Loucy (cell line): ENCODE measurements around the gene SLC35F6.

ENCODE experiments used
- H2AFZ ChIP-seq: fragments of 200-600 bp; sonication (generic); 2 replicates; pipeline ENCODE4 v1.6.0; 2016; ENCODE audit warnings: antibody characterized with exemption, mild to moderate bottlenecking, low read length, moderate library complexity
- H3F3A ChIP-seq: fragments of 200-600 bp; 2 replicates; pipeline ENCODE4 v1.6.0; 2016; ENCODE audit warnings: antibody characterized with exemption, low read depth, mild to moderate bottlenecking
- H3K27me3 ChIP-seq: fragments of 200-600 bp; sonication (generic); 2 replicates; pipeline ENCODE4 v1.6.1; 2014; ENCODE audit warnings: low read length, mild to moderate bottlenecking; ENCODE audit not compliant: insufficient read depth, poor library complexity, severe bottlenecking
- H3K36me3 ChIP-seq: fragments of 200-600 bp; sonication (generic); 2 replicates; pipeline ENCODE4 v1.6.1; 2016; ENCODE audit warnings: low read length; ENCODE audit not compliant: insufficient read depth
- H3K4me1 ChIP-seq: fragments of 200-600 bp; sonication (generic); 2 replicates; pipeline ENCODE4 v1.5.1; 2014; ENCODE audit warnings: low read length, mild to moderate bottlenecking; ENCODE audit not compliant: insufficient read depth, poor library complexity, severe bottlenecking
- H3K4me2 ChIP-seq: fragments of 200-600 bp; sonication (generic); 2 replicates; pipeline ENCODE4 v1.6.0; 2014; ENCODE audit warnings: antibody characterized with exemption, low read length, low read depth, mild to moderate bottlenecking; ENCODE audit not compliant: poor library complexity, severe bottlenecking
- H3K4me3 ChIP-seq: fragments of 200-600 bp; sonication (generic); 2 replicates; pipeline ENCODE4 v1.5.1; 2014; ENCODE audit warnings: low read length, mild to moderate bottlenecking, mixed read lengths; ENCODE audit not compliant: poor library complexity, severe bottlenecking
- H3K79me2 ChIP-seq: fragments of 200-600 bp; sonication (generic); 2 replicates; pipeline ENCODE4 v1.6.1; 2014; ENCODE audit warnings: low read length; ENCODE audit not compliant: insufficient read depth
- H3K9ac ChIP-seq: fragments of 200-600 bp; sonication (generic); 2 replicates; pipeline ENCODE4 v1.6.0; 2014; ENCODE audit warnings: mild to moderate bottlenecking, low read depth, low read length, moderate library complexity; ENCODE audit not compliant: poor library complexity, severe bottlenecking
- H3K9me2 ChIP-seq: fragments of 200-600 bp; sonication (generic); replicated peaks from 2 replicates; pipeline ENCODE4 v1.6.1; 2016; ENCODE audit warnings: low read depth, low read length, mixed read lengths
- H3K9me3 ChIP-seq: fragments of 200-600 bp; sonication (generic); 2 replicates; pipeline ENCODE4 v1.6.1; 2014; ENCODE audit warnings: mild to moderate bottlenecking, antibody characterized with exemption, low read length, low read depth; ENCODE audit not compliant: insufficient read depth
- H4K20me1 ChIP-seq: fragments of 200-600 bp; sonication (generic); 2 replicates; pipeline ENCODE4 v1.6.0; 2014; ENCODE audit warnings: antibody characterized with exemption, low read length, mild to moderate bottlenecking; ENCODE audit not compliant: insufficient read depth, poor library complexity, severe bottlenecking
- EZH2phosphoT487 ChIP-seq: fragments of 200-600 bp; IDR thresholded peaks from 2 replicates; pipeline ENCODE4 v1.6.1; 2018; ENCODE audit warnings: antibody characterized with exemption, mild to moderate bottlenecking, moderate library complexity, borderline replicate concordance
- TF ChIP-seq, protein P1 (sequence below): fragments of 200-600 bp; sonication (generic); conservative IDR thresholded peaks from 2 replicates; pipeline ENCODE4 v1.5.1; 2014; ENCODE audit warnings: mild to moderate bottlenecking, antibody characterized with exemption, low read length

The SLC35F6 gene

DNA sequence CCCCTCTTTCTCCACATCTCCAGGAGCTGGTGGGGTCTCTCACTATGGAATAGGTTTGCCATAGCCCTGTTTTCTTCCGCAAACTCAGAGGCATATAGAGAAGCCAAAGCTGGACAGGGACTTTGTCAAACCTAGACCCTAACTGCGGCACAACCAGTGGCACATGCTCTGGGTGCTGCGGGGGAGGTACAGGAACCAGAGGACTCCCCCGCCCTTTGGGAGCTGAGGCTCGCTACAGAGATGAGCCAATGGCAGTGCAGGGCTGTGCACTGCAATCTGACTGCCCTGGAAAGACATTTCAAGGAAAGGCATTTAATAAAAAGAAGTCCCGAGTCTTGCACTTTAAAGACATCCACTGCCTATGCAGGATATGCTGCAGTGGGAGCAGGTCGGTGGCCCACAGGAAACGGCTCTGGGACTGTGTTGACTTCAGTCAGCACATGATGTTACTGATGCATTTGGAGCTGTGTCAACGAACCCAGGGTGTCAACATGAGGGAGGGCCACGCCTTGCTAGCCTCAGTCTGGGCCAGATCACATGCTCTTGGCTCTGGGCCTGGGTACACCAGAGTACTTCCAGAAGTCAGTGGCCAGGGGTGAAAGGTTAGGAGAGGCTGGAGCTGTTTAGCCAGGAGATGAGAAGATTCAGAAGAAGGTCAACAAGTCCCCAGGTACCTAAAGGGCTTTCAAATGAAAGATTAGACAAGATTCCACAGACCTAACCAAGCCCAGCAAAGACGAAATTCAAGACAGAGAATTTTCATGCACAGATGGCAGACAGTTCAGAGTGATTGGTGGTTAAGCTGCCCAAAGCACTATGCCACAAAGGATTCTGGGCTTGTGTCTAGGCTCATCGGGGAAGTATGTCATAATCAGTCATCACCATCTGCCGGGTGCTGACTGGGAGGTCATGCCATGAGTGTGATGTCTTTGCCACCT lies 8.2 kb downstream of the SLC35F6 start:
- H3K9me2 ChIP-seq: no peaks in the 10 kb centered on the region
- H3K27me3 ChIP-seq: no peaks in the 10 kb centered on the region
- H3K9ac ChIP-seq: no peak overlapping the region
- H3F3A ChIP-seq: no peaks in the 10 kb centered on the region
- H4K20me1 ChIP-seq: peaks cover 8% of the 10 kb centered on the region
- H2AFZ ChIP-seq: no peak overlapping the region
- H3K4me3 ChIP-seq: no peak overlapping the region
- no peak overlapping the region for H3K4me2 ChIP-seq
- H3K4me1 ChIP-seq: peaks cover 32% of the 10 kb centered on the region
- H3K79me2 ChIP-seq: peaks cover 16% of the 10 kb centered on the region; the same call in 1 of the 2 replicates
- no peaks in the 10 kb centered on the region for H3K9me3 ChIP-seq
- peaks cover 17% of the 10 kb centered on the region; the same call in 1 of the 2 replicates for H3K36me3 ChIP-seq
- no peak for TF ChIP-seq EZH2phosphoT487
- TF ChIP-seq, protein P1, sequence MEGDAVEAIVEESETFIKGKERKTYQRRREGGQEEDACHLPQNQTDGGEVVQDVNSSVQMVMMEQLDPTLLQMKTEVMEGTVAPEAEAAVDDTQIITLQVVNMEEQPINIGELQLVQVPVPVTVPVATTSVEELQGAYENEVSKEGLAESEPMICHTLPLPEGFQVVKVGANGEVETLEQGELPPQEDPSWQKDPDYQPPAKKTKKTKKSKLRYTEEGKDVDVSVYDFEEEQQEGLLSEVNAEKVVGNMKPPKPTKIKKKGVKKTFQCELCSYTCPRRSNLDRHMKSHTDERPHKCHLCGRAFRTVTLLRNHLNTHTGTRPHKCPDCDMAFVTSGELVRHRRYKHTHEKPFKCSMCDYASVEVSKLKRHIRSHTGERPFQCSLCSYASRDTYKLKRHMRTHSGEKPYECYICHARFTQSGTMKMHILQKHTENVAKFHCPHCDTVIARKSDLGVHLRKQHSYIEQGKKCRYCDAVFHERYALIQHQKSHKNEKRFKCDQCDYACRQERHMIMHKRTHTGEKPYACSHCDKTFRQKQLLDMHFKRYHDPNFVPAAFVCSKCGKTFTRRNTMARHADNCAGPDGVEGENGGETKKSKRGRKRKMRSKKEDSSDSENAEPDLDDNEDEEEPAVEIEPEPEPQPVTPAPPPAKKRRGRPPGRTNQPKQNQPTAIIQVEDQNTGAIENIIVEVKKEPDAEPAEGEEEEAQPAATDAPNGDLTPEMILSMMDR: no peak

DNA sequence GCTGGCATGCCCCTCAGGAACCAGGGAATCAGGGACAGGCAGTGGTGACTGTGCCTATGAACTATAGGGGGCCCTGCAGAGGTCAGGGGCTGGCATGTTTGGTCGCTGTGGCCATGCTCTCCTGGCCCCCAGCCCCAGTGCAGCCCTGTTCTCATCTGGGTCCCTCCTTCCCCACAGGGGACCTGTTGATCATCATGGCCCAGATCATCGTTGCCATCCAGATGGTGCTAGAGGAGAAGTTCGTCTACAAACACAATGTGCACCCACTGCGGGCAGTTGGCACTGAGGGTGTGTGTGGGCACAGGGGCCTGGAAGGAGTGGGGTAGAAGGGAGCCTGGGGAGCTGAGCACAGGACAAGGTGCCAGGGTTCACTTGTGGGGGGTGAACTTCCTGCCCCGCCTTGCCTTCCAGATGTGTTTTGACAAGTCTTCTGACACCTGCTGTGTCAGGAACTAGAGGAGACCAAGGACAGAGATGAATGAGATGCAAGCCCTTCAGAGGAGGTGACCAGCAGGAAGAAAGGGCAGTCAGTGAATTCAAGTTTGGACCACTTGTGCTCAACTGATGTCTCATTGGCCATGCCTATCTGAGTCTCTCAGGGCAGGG lies 12.2 kb downstream of the SLC35F6 start:
- no peaks in the 10 kb centered on the region for H3F3A ChIP-seq
- H3K27me3 ChIP-seq: no peaks in the 10 kb centered on the region
- H3K36me3 ChIP-seq: peaks cover 32% of the 10 kb centered on the region; the same call in 1 of the 2 replicates
- no peak overlapping the region for H3K9ac ChIP-seq
- no peak overlapping the region for H3K4me2 ChIP-seq
- H3K4me1 ChIP-seq: peaks cover 14% of the 10 kb centered on the region
- H3K9me3 ChIP-seq: no peaks in the 10 kb centered on the region
- H3K9me2 ChIP-seq: no peaks in the 10 kb centered on the region
- no peak for TF ChIP-seq EZH2phosphoT487
- TF ChIP-seq, protein P1: no peak
- no peaks in the 10 kb centered on the region for H4K20me1 ChIP-seq
- no peaks in the 10 kb centered on the region for H3K79me2 ChIP-seq
- no peak overlapping the region for H3K4me3 ChIP-seq
- H2AFZ ChIP-seq: no peak overlapping the region

DNA sequence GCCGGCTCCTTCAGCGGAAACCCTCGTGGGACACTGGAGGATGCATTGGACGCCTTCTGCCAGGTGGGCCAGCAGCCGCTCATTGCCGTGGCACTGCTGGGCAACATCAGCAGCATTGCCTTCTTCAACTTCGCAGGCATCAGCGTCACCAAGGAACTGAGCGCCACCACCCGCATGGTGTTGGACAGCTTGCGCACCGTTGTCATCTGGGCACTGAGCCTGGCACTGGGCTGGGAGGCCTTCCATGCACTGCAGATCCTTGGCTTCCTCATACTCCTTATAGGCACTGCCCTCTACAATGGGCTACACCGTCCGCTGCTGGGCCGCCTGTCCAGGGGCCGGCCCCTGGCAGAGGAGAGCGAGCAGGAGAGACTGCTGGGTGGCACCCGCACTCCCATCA lies 14.0 kb downstream of the SLC35F6 start:
- Histone ChIP-seq H3K9me2 (no peaks in the 10 kb centered on the region), H3K9me3 (no peaks in the 10 kb centered on the region), H3F3A (no peaks in the 10 kb centered on the region), H3K79me2 (no peaks in the 10 kb centered on the region), H3K27me3 (no peaks in the 10 kb centered on the region), H3K4me2 (no peak overlapping the region), H3K4me1 (no peaks in the 10 kb centered on the region), H3K4me3 (no peak overlapping the region), H4K20me1 (no peaks in the 10 kb centered on the region), H3K9ac (no peak overlapping the region), H2AFZ (no peak overlapping the region), H3K36me3 (peaks cover 32% of the 10 kb centered on the region; the same call in 1 of the 2 replicates)
- TF ChIP-seq, protein P1: no peak
- no peak for TF ChIP-seq EZH2phosphoT487
